Endothelial cell of umbilical vein (primary cell): Measurements from ENCODE around the gene EEFSEC. TPM values are rescaled to one million over a fixed set of nuclear protein-coding genes. Genes with fewer than 3 reads are reported as not detected.

Experiments
- BruUV-seq: library from RNA; stranded (reverse); fragments of 400-500 nt; replicated peaks from 2 replicates; lab custom pipeline; 2021; lab: Mats Ljungman, UMichigan
- CTCF ChIA-PET: fragments of 300-600, 350-600 bp; sonication (Branson Sonifier 250); formaldehyde crosslinking; loops from one replicate; lab custom pipeline; 2021; ENCODE audit warnings: antibody characterized with exemption, inconsistent platforms; lab: Charles Lee
- POLR2A ChIA-PET: fragments of 300-600, 350-600 bp; sonication (Branson Sonifier 250); formaldehyde crosslinking; loops from one replicate; lab custom pipeline; 2021; ENCODE audit warnings: antibody characterized with exemption, inconsistent platforms; lab: Charles Lee
- DNase-seq: peaks from one replicate; pipeline ENCODE4 v3.0.0-alpha.2; 2011; ENCODE audit warnings: low read depth, low spot score
- FAIRE-seq: peaks from 2 replicates; lab custom pipeline; 2011; peaks lifted over from hg19 to GRCh38; lab: Jason Lieb, UNC
- H2AFZ ChIP-seq: 2 replicates; pipeline ENCODE4 v1.6.0; 2012; ENCODE audit warnings: low read depth, low read length, control low read depth, inconsistent platforms
- H3K27ac ChIP-seq: 2 replicates; pipeline ENCODE4 v1.5.1; 2011; ENCODE audit warnings: low read depth, mild to moderate bottlenecking, control low read depth, low read length, moderate library complexity; ENCODE audit not compliant: insufficient read depth
- H3K27me3 ChIP-seq, 2 experiments: 2 replicates each; pipeline versions ENCODE4 v1.6.0 to v1.6.1; 2011; ENCODE audit warnings: low read length in 2 of 2, mixed read lengths in 1 of 2; ENCODE audit not compliant: control insufficient read depth in 2 of 2, insufficient read depth in 2 of 2
- H3K36me3 ChIP-seq, 2 experiments: 2 replicates in 1 of 2; 3 replicates in 1 of 2; pipeline ENCODE4 v1.5.1; 2011; ENCODE audit warnings: low read length in 2 of 2, mild to moderate bottlenecking in 1 of 2, moderate library complexity in 1 of 2; ENCODE audit not compliant: control insufficient read depth in 2 of 2, insufficient read depth in 2 of 2; ENCODE audit errors: extremely low read depth in 1 of 2
- H3K4me1 ChIP-seq: 3 replicates; pipeline ENCODE4 v1.5.1; 2011; ENCODE audit warnings: mild to moderate bottlenecking, low read length; ENCODE audit not compliant: control insufficient read depth, insufficient read depth; ENCODE audit errors: extremely low read depth
- H3K4me2 ChIP-seq: 2 replicates; pipeline ENCODE4 v1.6.1; 2011; ENCODE audit warnings: low read length, control low read depth, mixed read lengths; ENCODE audit not compliant: insufficient read depth
- H3K4me3 ChIP-seq, 3 experiments: fragments of 200-600 bp in 1 of 3; sonication (generic), shearing (Covaris generic) in 1 of 3; replicated peaks in 1 of 3; 2 replicates each; pipeline ENCODE4 v1.5.1; 2011 to 2016; ENCODE audit warnings: control low read depth in 3 of 3, low read length in 3 of 3, mild to moderate bottlenecking in 2 of 3, inconsistent platforms in 1 of 3, low read depth in 1 of 3, moderate library complexity in 1 of 3; ENCODE audit not compliant: insufficient read depth in 1 of 3
- H3K79me2 ChIP-seq: 2 replicates; pipeline ENCODE4 v1.6.0; 2012; ENCODE audit warnings: low read length, inconsistent platforms; ENCODE audit not compliant: control insufficient read depth, insufficient read depth
- H3K9ac ChIP-seq: replicated peaks from 2 replicates; pipeline ENCODE3; 2011; ENCODE audit warnings: low read length, control low read depth; ENCODE audit not compliant: insufficient read depth; ENCODE audit errors: extremely low read depth
- H3K9me1 ChIP-seq: replicated peaks from 3 replicates; pipeline ENCODE4 v1.6.0; 2011; ENCODE audit warnings: mild to moderate bottlenecking, low read length; ENCODE audit not compliant: control insufficient read depth, insufficient read depth; ENCODE audit errors: extremely low read depth
- H3K9me3 ChIP-seq: replicated peaks from 2 replicates; pipeline ENCODE4 v1.5.1; 2012; ENCODE audit warnings: low read length, inconsistent platforms; ENCODE audit not compliant: control insufficient read depth, insufficient read depth
- H4K20me1 ChIP-seq: replicated peaks from 2 replicates; pipeline ENCODE3; 2011; ENCODE audit warnings: mild to moderate bottlenecking, low read length; ENCODE audit not compliant: control insufficient read depth, insufficient read depth; ENCODE audit errors: extremely low read depth
- EZH2 ChIP-seq: IDR thresholded peaks from 2 replicates; pipeline ENCODE4 v1.6.1; 2012; ENCODE audit warnings: borderline replicate concordance, low read depth, mild to moderate bottlenecking, moderate library complexity, low read length, inconsistent platforms; ENCODE audit not compliant: severe bottlenecking
- FOS ChIP-seq: IDR thresholded peaks from 2 replicates; pipeline ENCODE4 v1.6.1; 2011; ENCODE audit warnings: mild to moderate bottlenecking, low read length, moderate library complexity, borderline replicate concordance; ENCODE audit not compliant: insufficient read depth
- GATA2 ChIP-seq: IDR thresholded peaks from 2 replicates; pipeline ENCODE4 v1.7.0; 2011; ENCODE audit warnings: low read depth, mild to moderate bottlenecking, moderate library complexity, mixed read lengths, low read length; ENCODE audit not compliant: insufficient read length, insufficient read depth
- MYC ChIP-seq: IDR thresholded peaks from one replicate; pipeline ENCODE4 v1.6.1; 2011; ENCODE audit warnings: mild to moderate bottlenecking, low read depth, low read length
- POLR2A ChIP-seq: IDR thresholded peaks from 2 replicates; pipeline ENCODE4 v1.6.1; 2012; ENCODE audit warnings: low read depth, mild to moderate bottlenecking, control low read depth, low read length
- dilution Hi-C: fragments of 300-500 bp; cut with MboI; formaldehyde crosslinking; loops from one replicate; pipeline ENCODE4 v1.15.0; 2019; ENCODE audit warnings: low sequenced_read_pairs; ENCODE audit not compliant: extremely low pct_ligation_motif_present
- intact Hi-C: fragments of 100-400 bp; cut with micrococcal nuclease; formaldehyde crosslinking; loops from one replicate; pipeline ENCODE4 v1.10.0; 2022
- polyA plus RNA-seq, 4 experiments: library from polyadenylated mRNA; depleted of rRNA in 3 of 4; stranded (reverse) in 3 of 4; unstranded in 1 of 4; fragments of >200 nt; gene quantifications; 2 replicates each; pipeline versions ENCODE4 v1.2.1 to v1.2.3, GENCODE V29; 2011 to 2012; ENCODE audit warnings: missing spikeins in 1 of 4
- total RNA-seq: library from RNA; stranded (reverse); gene quantifications from 2 replicates; pipeline ENCODE4 v1.2.3, GENCODE V29; 2021

The EEFSEC gene
- total and polyA plus RNA-seq, 2 donors (not counting 3 experiments of a cell fraction or from before 2014, with no cell fraction given): 13.1 to 14.5 TPM

DNA sequence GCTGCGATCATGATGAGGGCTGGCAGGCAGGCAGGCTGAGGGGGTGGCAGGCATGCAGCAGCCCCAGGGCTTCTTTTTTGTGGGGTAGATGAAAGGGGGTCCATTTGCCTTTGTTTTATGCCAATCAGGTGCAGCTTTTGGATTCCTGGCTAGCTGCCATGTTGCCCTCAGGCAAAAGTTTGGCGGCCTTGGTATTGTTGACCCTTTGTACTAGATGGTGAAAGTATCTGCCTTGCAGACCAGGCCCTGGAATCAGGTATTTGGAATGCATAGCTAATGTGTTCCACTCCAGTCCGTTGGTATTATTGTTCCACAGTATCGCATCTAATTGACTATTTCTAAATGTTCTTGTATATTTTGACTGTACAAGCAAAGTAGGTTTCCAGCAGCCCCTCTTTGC is 35.0 kb downstream of the EEFSEC start:
- H3K4me1 ChIP-seq: no peaks in the 10 kb centered on the region
- no peaks in the 10 kb centered on the region for H3K9me3 ChIP-seq
- no peaks in the 10 kb centered on the region for H3K36me3 ChIP-seq
- ChIA-PET CTCF (no interaction called here), POLR2A (no interaction called here)
- H3K9ac ChIP-seq: no peak overlapping the region
- H3K4me2 ChIP-seq: no peak overlapping the region
- H3K27me3 ChIP-seq: no peaks in the 10 kb centered on the region
- no peak for TF ChIP-seq GATA2
- TF ChIP-seq EZH2: no peak
- no peak for TF ChIP-seq POLR2A
- no peak for TF ChIP-seq MYC
- dilution Hi-C loops (no loop called here), intact Hi-C loops (no loop called here)
- H2AFZ ChIP-seq: no peak overlapping the region
- H3K27ac ChIP-seq: no peak overlapping the region
- no peak overlapping the region for H3K4me3 ChIP-seq
- BruUV-seq: no TSS peak
- peaks cover 2% of the 10 kb centered on the region for H4K20me1 ChIP-seq
- no peak for DNase-seq
- H3K79me2 ChIP-seq: no peaks in the 10 kb centered on the region
- no peaks in the 10 kb centered on the region for H3K9me1 ChIP-seq
- FAIRE-seq: no peak

DNA sequence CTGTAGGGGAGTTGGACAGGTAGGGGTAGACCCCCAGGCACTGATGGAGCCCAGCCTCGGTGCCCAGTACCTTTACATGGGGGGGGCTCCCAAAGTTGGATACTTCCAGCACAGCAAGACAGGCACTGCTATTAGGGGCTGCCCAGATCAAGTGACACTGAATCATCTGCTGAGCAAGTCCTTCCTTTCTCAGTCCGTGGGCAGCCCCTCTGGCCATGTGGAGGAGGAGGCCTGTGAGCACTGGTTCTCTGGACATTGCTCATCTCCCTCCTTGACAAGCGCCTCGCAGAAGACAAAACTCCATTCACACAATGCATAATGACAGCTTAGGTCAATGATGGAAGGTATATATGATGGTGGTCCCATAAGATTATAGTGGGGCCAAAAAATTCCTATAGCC is 35.7 kb downstream of the EEFSEC start:
- Histone ChIP-seq H3K4me1 (no peaks in the 10 kb centered on the region), H2AFZ (no peak overlapping the region), H3K36me3 (no peaks in the 10 kb centered on the region), H3K4me2 (no peak overlapping the region), H3K9me3 (no peaks in the 10 kb centered on the region), H3K27ac (no peak overlapping the region), H3K4me3 (no peak overlapping the region), H3K79me2 (no peaks in the 10 kb centered on the region), H3K27me3 (no peaks in the 10 kb centered on the region), H3K9me1 (no peaks in the 10 kb centered on the region), H3K9ac (no peak overlapping the region), H4K20me1 (peaks cover 2% of the 10 kb centered on the region)
- intact Hi-C loops (no loop called here), dilution Hi-C loops (no loop called here)
- FAIRE-seq (no peak), DNase-seq (no peak)
- CTCF ChIA-PET: interaction anchor here (2.5 kb wide), 1 partner anchor 37 kb away, joined by 9 read pairs; no protein-coding TSS in a partner anchor
- POLR2A ChIA-PET: no interaction called here
- BruUV-seq: no TSS peak
- TF ChIP-seq FOS (no peak), GATA2 (no peak)
